HEK293 (cell line): ENCODE results near the gene DENND5A.

ENCODE experiments used
- HIC1 ChIP-seq: fragments of 450-650 bp; formaldehyde crosslinking; IDR thresholded peaks from 2 replicates; pipeline ENCODE4 v1.5.1; 2016; ENCODE audit warnings: missing biosample characterization, missing genetic modification characterization
- KLF16 ChIP-seq: fragments of 450-650 bp; formaldehyde crosslinking; IDR thresholded peaks from 2 replicates; pipeline ENCODE4 v1.5.1; 2017; ENCODE audit warnings: missing biosample characterization, missing genetic modification characterization
- SP7 ChIP-seq: fragments of 450-650 bp; formaldehyde crosslinking; IDR thresholded peaks from 2 replicates; pipeline ENCODE4 v1.5.1; 2016; ENCODE audit warnings: missing biosample characterization, missing genetic modification characterization
- ZNF114 ChIP-seq: fragments of 450-650 bp; formaldehyde crosslinking; IDR thresholded peaks from 2 replicates; pipeline ENCODE4 v1.5.0; 2017; ENCODE audit warnings: missing biosample characterization, missing genetic modification characterization
- ZNF16 ChIP-seq: fragments of 450-650 bp; formaldehyde crosslinking; IDR thresholded peaks from 2 replicates; pipeline ENCODE4 v1.5.1; 2016; ENCODE audit warnings: low read depth, missing biosample characterization, missing genetic modification characterization
- ZNF24 ChIP-seq: fragments of 450-650 bp; formaldehyde crosslinking; IDR thresholded peaks from 2 replicates; pipeline ENCODE4 v1.5.1; 2016; ENCODE audit warnings: missing biosample characterization, missing genetic modification characterization
- ZNF341 ChIP-seq: fragments of 450-650 bp; formaldehyde crosslinking; IDR thresholded peaks from 2 replicates; pipeline ENCODE4; 2016; ENCODE audit warnings: low read depth, missing biosample characterization, missing genetic modification characterization
- ZNF510 ChIP-seq: fragments of 450-650 bp; formaldehyde crosslinking; IDR thresholded peaks from 2 replicates; pipeline ENCODE4 v1.5.1; 2018; ENCODE audit warnings: mild to moderate bottlenecking, missing genetic modification characterization, missing biosample characterization; ENCODE audit not compliant: insufficient replicate concordance
- ZNF518A ChIP-seq: fragments of 450-650 bp; formaldehyde crosslinking; conservative IDR thresholded peaks from 2 replicates; pipeline ENCODE4 v1.5.1; 2016; ENCODE audit warnings: low read depth, missing biosample characterization, missing genetic modification characterization
- ZNF521 ChIP-seq: fragments of 450-650 bp; formaldehyde crosslinking; IDR thresholded peaks from 2 replicates; pipeline ENCODE4 v1.5.1; 2017; ENCODE audit warnings: missing biosample characterization, mild to moderate bottlenecking, missing genetic modification characterization
- ZNF549 ChIP-seq: fragments of 450-650 bp; IDR thresholded peaks from 2 replicates; pipeline ENCODE4 v1.5.1; 2018; ENCODE audit warnings: missing biosample characterization, missing genetic modification characterization, mild to moderate bottlenecking, inconsistent platforms, moderate library complexity
- ZNF580 ChIP-seq: fragments of 450-650 bp; formaldehyde crosslinking; IDR thresholded peaks from 2 replicates; pipeline ENCODE4 v1.5.1; 2016; ENCODE audit warnings: missing biosample characterization, missing genetic modification characterization
- ZNF654 ChIP-seq: fragments of 450-650 bp; formaldehyde crosslinking; IDR thresholded peaks from 2 replicates; pipeline ENCODE4 v1.5.1; 2016; ENCODE audit warnings: low read depth, missing biosample characterization, missing genetic modification characterization
- ZNF664 ChIP-seq: fragments of 450-650 bp; formaldehyde crosslinking; IDR thresholded peaks from 2 replicates; pipeline ENCODE4 v1.5.1; 2016; ENCODE audit warnings: missing biosample characterization, missing genetic modification characterization
- ZNF837 ChIP-seq: fragments of 450-650 bp; formaldehyde crosslinking; IDR thresholded peaks from 2 replicates; pipeline ENCODE4 v1.5.1; 2016; ENCODE audit warnings: missing biosample characterization, missing genetic modification characterization
- TF ChIP-seq, protein P1 (sequence below): fragments of 450-650 bp; formaldehyde crosslinking; IDR thresholded peaks from 2 replicates; pipeline ENCODE4 v1.5.1; 2016; ENCODE audit warnings: missing biosample characterization, missing genetic modification characterization, borderline replicate concordance
- TF ChIP-seq, protein P2 (sequence below): fragments of 450-650 bp; formaldehyde crosslinking; IDR thresholded peaks from 2 replicates; pipeline ENCODE4 v1.5.1; 2016; ENCODE audit warnings: missing biosample characterization, missing genetic modification characterization
- TF ChIP-seq, protein P3 (sequence below): fragments of 450-650 bp; formaldehyde crosslinking; IDR thresholded peaks from 2 replicates; pipeline ENCODE4 v1.5.1; 2016; ENCODE audit warnings: missing biosample characterization, missing genetic modification characterization
- TF ChIP-seq, protein P4 (sequence below): fragments of 450-650 bp; formaldehyde crosslinking; IDR thresholded peaks from 2 replicates; pipeline ENCODE4 v1.5.1; 2016; ENCODE audit warnings: missing biosample characterization, missing genetic modification characterization, low read depth
- TF ChIP-seq, protein P5 (sequence below): fragments of 450-650 bp; formaldehyde crosslinking; IDR thresholded peaks from 2 replicates; pipeline ENCODE4 v1.5.1; 2017; ENCODE audit warnings: missing biosample characterization, missing genetic modification characterization

DENND5A gene

GRCh38 chr11:9314291-9315077 is 49.3 kb upstream of the DENND5A start, which contains the start of gene TMEM41B (continued):
- no peak for TF ChIP-seq ZNF341
- TF ChIP-seq ZNF664 (tag by site-specific recombination): no peak
- TF ChIP-seq, protein P1, sequence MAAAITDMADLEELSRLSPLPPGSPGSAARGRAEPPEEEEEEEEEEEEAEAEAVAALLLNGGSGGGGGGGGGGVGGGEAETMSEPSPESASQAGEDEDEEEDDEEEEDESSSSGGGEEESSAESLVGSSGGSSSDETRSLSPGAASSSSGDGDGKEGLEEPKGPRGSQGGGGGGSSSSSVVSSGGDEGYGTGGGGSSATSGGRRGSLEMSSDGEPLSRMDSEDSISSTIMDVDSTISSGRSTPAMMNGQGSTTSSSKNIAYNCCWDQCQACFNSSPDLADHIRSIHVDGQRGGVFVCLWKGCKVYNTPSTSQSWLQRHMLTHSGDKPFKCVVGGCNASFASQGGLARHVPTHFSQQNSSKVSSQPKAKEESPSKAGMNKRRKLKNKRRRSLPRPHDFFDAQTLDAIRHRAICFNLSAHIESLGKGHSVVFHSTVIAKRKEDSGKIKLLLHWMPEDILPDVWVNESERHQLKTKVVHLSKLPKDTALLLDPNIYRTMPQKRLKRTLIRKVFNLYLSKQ (tag by site-specific recombination): no peak
- peak; percentile 63; the same call in 1 of the 2 replicates for TF ChIP-seq HIC1 (tag by site-specific recombination)
- no peak for TF ChIP-seq ZNF16 (tag by site-specific recombination)
- no peak for TF ChIP-seq ZNF24 (tag by site-specific recombination)
- no peak for TF ChIP-seq ZNF580 (tag by site-specific recombination)
- TF ChIP-seq KLF16: peak; percentile 87
- no peak for TF ChIP-seq ZNF837 (tag by site-specific recombination)
- peak; percentile 69 for TF ChIP-seq SP7 (tag by site-specific recombination)
- no peak for TF ChIP-seq ZNF654 (tag by site-specific recombination)
- TF ChIP-seq, protein P2, sequence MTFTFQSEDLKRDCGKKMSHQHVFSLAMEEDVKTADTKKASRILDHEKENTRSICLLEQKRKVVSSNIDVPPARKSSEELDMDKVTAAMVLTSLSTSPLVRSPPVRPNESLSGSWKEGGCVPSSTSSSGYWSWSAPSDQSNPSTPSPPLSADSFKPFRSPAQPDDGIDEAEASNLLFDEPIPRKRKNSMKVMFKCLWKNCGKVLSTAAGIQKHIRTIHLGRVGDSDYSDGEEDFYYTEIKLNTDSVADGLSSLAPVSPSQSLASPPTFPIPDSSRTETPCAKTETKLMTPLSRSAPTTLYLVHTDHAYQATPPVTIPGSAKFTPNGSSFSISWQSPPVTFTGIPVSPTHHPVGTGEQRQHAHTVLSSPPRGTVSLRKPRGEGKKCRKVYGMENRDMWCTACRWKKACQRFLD (tag by site-specific recombination): no peak
- TF ChIP-seq, protein P3, sequence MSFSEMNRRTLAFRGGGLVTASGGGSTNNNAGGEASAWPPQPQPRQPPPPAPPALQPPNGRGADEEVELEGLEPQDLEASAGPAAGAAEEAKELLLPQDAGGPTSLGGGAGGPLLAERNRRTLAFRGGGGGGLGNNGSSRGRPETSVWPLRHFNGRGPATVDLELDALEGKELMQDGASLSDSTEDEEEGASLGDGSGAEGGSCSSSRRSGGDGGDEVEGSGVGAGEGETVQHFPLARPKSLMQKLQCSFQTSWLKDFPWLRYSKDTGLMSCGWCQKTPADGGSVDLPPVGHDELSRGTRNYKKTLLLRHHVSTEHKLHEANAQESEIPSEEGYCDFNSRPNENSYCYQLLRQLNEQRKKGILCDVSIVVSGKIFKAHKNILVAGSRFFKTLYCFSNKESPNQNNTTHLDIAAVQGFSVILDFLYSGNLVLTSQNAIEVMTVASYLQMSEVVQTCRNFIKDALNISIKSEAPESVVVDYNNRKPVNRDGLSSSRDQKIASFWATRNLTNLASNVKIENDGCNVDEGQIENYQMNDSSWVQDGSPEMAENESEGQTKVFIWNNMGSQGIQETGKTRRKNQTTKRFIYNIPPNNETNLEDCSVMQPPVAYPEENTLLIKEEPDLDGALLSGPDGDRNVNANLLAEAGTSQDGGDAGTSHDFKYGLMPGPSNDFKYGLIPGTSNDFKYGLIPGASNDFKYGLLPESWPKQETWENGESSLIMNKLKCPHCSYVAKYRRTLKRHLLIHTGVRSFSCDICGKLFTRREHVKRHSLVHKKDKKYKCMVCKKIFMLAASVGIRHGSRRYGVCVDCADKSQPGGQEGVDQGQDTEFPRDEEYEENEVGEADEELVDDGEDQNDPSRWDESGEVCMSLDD (tag by site-specific recombination): peak; percentile 81
- TF ChIP-seq, protein P4, sequence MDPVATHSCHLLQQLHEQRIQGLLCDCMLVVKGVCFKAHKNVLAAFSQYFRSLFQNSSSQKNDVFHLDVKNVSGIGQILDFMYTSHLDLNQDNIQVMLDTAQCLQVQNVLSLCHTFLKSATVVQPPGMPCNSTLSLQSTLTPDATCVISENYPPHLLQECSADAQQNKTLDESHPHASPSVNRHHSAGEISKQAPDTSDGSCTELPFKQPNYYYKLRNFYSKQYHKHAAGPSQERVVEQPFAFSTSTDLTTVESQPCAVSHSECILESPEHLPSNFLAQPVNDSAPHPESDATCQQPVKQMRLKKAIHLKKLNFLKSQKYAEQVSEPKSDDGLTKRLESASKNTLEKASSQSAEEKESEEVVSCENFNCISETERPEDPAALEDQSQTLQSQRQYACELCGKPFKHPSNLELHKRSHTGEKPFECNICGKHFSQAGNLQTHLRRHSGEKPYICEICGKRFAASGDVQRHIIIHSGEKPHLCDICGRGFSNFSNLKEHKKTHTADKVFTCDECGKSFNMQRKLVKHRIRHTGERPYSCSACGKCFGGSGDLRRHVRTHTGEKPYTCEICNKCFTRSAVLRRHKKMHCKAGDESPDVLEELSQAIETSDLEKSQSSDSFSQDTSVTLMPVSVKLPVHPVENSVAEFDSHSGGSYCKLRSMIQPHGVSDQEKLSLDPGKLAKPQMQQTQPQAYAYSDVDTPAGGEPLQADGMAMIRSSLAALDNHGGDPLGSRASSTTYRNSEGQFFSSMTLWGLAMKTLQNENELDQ: no peak
- no peak for TF ChIP-seq ZNF114
- TF ChIP-seq ZNF510 (tag by site-specific recombination): no peak
- TF ChIP-seq ZNF521 (tag by site-specific recombination): no peak
- peak; percentile 90 for TF ChIP-seq ZNF518A (tag by site-specific recombination)
- no peak for TF ChIP-seq ZNF549 (tag by site-specific recombination)
- TF ChIP-seq, protein P5, sequence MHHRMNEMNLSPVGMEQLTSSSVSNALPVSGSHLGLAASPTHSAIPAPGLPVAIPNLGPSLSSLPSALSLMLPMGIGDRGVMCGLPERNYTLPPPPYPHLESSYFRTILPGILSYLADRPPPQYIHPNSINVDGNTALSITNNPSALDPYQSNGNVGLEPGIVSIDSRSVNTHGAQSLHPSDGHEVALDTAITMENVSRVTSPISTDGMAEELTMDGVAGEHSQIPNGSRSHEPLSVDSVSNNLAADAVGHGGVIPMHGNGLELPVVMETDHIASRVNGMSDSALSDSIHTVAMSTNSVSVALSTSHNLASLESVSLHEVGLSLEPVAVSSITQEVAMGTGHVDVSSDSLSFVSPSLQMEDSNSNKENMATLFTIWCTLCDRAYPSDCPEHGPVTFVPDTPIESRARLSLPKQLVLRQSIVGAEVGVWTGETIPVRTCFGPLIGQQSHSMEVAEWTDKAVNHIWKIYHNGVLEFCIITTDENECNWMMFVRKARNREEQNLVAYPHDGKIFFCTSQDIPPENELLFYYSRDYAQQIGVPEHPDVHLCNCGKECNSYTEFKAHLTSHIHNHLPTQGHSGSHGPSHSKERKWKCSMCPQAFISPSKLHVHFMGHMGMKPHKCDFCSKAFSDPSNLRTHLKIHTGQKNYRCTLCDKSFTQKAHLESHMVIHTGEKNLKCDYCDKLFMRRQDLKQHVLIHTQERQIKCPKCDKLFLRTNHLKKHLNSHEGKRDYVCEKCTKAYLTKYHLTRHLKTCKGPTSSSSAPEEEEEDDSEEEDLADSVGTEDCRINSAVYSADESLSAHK (tag by site-specific recombination): no peak
